ENCODE data around the gene CASZ1.

CASZ1 gene

GRCh38 chr1:10616696-10617095, 179.8 kb downstream of the CASZ1 start:
- DNase-seq (ENCODE audit: insufficient read length, low spot score) (no peak), FAIRE-seq (no peak)

DNA sequence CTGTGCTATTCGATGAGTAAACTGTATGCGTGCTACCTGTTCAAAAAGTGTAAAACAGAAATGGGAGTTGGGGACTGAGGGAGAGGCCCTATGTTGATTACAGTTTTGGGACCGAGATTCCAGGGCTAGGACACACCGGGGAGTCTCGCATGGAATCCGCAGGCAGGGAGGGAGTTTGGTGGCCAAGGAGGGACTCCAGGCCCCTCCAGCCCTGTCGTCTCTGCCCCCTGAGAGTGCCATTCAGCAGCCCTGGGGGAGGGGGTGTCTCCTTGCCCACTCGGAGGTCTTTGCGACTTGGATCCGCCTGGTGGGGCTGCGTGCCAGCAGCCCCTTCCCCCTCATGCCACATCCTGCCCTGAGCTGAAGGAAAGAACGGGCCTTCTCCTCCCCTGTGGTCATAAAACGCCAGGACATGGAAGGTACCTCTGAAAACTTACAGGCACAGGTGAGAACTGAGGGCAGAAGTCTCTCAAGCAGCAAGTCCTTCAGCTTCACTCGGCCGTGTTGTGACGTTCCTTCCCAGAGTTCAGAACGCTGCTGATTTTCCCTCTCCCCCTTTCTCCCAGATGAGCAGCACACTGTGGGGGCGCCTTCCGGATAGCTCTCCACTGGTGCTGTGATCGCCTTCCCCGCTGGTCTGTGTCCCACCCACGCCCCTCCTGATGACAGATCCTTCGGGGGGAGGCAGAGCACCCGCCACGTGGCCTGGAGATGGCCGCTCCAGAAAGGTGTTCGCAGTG, 180.3 kb downstream of the CASZ1 start:
- DNase-seq (ENCODE audit: insufficient read length, low spot score) (no peak), FAIRE-seq (no peak)

DNA sequence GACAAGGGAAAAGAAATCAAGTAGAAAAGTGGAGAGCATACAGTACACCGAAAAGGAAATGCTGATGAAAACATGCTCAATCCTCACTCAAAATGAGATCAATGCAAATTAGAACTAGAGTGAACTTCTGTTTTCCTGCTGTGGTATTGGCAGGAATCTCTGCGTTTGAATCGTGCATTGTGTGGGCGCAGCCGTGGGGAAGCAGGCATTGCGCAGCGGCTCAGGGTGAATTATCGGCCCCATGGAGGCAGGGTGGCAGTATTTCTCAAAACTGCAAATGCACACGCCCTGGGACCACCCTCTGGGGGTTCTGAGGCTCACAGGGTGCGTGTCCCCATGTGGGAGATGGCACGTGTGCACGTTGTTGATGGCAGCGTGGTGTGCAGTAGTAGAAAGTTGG, 181.1 kb downstream of the CASZ1 start:
- DNase-seq (ENCODE audit: insufficient read length, low spot score): no peak
- no peak for FAIRE-seq

DNA sequence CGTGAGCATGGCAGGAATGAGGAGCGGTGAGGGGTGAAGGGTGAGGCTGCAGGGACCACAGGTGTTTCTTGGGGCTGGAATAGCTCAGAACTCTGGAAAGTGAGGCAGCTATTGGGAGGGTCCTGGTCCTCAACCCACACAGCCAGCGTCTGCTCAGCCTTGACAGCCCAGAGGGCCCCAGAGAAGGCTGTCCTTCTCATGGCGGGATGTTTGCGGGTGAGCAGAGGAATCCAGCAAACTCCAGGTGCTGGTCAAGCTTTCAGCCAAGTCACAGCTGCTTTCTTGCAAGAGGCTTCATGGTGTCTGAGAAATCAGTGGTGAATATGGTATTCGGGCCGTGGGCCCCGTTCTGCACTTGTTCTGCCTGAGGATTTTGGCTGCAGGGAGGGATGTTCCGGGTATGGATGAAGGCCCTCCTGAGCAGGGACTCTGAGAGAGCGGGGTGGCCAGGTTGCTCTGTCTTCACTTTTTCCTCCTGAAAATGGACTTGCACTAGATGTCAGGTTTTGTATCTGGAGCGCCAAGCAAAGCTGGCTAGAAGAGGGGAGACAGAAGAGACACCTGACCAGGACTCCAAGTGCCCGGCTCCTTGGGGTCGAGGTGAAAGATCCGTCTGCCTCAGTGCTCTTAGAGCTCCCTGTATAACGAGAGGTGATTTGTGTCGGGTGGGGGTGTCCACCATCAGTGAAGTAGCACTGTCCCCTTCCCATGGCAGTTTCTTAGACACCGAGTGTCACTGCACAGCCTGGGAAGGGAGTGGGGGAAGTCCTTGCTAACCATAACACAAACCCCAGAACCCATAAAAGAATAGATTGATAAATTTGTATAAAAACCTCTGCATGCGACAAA, 181.8 kb downstream of the CASZ1 start:
- no peak for DNase-seq (ENCODE audit: insufficient read length, low spot score)
- FAIRE-seq: no peak

GRCh38 chr1:10613861-10614260, 182.6 kb downstream of the CASZ1 start:
- DNase-seq (ENCODE audit: insufficient read length, low spot score) (no peak), FAIRE-seq (no peak)

- no peak for DNase-seq (ENCODE audit: insufficient read length, low spot score)
- FAIRE-seq: no peak
Observed at GRCh38 chr1:10613340-10613739, 183.1 kb downstream of the CASZ1 start.

DNA sequence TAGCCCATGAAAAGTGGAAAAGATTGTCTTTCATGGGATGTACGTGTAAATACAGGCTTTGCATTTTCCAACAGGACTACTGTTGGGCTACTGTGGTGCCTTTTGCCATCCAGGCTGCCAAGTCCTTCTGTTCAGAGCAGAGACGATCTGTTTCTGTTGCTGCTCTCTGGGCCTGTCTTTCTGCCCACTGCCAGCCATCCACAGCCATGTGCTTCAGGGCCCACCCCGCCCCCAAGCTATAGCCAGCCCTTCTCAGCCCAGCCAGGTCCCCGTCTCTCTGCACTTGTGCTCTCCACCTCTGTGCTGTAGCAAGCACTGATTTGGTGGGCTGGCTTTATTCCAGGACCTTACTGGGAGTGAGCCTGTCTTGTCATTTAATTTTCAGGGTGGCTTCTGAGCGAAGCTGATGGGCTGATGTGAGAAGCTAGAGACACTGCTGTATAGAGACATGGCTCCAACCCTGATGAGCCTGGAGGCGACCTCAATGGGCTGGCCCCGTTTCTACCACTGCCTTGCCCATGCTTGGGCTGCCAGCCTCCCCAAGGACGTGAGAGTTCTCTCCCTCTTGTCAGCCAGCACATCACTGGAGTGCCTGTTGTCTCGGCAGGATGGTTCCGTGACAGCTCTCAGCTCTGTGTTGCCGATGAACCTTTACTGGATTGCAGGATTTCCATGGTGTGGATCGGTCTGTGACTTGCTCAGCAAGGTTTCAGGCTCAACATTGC, 183.8 kb downstream of the CASZ1 start:
- no peak for DNase-seq (ENCODE audit: insufficient read length, low spot score)
- no peak for FAIRE-seq

- DNase-seq (ENCODE audit: insufficient read length, low spot score) (no peak), FAIRE-seq (no peak)
Observed at GRCh38 chr1:10610901-10611600, 185.4 kb downstream of the CASZ1 start.

GRCh38 chr1:10608690-10609089, 187.8 kb downstream of the CASZ1 start:
- no peak for DNase-seq (ENCODE audit: insufficient read length, low spot score)
- no peak for FAIRE-seq

DNA sequence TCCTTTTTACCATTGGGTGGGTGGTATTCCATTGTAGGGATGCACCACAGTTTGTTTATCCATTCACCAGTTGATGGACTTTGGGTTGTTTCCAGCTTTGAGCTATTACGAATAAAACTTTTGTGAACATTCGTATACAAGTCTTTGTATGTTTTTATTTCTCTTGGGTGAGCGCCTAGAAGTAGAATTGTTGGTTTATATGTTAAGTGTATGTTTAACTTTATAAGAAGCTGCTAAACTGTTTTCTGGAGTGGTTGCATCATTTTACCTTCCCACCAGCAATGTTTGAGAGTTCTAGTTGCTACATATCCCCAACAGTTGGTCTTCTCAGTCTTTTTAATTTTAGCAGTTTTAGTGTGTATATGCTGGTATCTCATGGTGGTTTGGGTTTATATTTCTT, 189.2 kb downstream of the CASZ1 start:
- FAIRE-seq (no peak), DNase-seq (ENCODE audit: insufficient read length, low spot score) (no peak)

GRCh38 chr1:10606064-10606463, 190.4 kb downstream of the CASZ1 start:
- no peak for FAIRE-seq
- no peak for DNase-seq (ENCODE audit: insufficient read length, low spot score)

DNA sequence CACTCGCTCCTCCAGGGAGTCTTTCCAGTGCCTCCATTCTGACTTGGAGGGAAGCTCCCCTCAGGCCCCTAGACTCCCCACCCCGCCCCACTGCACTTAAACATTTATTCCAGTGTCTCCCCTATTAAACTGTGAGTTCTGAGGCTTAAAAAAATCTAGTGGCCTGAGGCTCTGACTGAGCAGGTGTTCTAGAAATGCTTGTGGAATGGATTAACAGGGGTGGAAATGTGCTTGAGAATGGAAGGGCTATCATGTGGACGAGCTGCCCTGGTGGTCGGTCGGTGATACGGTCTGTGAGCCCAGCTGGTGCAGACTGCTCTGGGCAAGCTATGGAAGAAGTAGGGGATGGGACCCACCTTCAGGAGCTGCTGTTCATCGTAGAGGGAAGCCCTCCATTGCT, 191.5 kb downstream of the CASZ1 start:
- FAIRE-seq: no peak
- DNase-seq (ENCODE audit: insufficient read length, low spot score): no peak

DNA sequence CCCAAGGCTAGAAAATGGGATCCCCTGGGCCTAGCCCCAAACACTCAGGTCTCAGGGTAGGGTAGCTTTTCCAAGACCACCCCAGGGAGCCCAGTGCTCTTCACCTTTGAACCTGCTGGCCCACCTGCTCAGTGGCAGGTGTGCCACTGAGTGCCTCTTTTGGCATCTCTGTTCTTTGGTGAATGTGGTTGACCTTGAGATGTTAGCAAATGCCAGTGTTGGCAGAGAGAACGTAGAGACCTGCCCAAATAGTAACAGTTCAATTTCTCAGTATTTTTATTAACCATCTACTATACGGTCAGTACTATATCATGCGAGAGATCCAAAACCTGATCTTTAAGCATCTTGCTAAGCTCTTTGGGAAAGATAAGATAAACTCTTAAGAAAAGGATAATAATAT, 193.5 kb downstream of the CASZ1 start:
- DNase-seq (ENCODE audit: insufficient read length, low spot score): no peak
- FAIRE-seq: no peak

DNA sequence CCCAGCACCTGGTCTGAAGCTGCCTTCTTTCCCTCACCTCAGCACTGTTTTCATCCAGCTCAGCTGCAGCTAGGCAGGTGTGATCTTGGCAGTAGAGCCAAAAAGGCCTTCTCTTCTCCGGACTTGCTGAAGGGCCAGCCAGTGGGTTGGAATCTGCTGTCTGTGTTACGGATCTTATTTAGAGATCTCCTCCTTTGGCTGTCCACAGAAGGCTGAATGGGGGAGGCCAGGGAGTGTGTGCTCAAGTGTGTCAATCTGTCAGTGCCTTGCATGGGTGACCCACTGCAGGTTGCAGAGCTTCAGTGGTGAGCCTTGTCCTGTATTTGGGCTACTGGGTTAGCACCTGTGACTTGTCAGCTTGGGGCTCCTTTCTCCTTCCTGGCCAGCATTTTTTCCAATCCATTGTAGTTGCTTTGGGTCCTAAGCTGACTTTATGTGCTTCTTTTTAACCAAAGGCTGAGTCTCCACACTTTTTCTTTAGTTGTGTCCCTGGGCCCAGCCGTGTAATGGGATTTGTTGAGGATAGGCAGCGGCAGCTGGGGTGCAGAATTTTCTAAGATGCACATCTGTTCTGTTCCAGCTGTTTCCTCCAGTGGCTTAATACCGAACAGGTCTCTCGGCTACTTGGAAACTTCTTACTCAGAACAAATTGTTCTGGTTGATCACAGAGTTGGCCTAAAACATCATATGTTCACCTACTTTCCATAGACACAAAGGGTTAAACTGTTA, 194.9 kb downstream of the CASZ1 start:
- DNase-seq (ENCODE audit: insufficient read length, low spot score): no peak
- FAIRE-seq: no peak

- DNase-seq (ENCODE audit: insufficient read length, low spot score): peak; percentile 31
- FAIRE-seq: no peak
Observed at GRCh38 chr1:10599194-10599861, 197.1 kb downstream of the CASZ1 start.

GRCh38 chr1:10598389-10598702, 198.1 kb downstream of the CASZ1 start:
- DNase-seq (ENCODE audit: insufficient read length, low spot score) (no peak), FAIRE-seq (no peak)

DNA sequence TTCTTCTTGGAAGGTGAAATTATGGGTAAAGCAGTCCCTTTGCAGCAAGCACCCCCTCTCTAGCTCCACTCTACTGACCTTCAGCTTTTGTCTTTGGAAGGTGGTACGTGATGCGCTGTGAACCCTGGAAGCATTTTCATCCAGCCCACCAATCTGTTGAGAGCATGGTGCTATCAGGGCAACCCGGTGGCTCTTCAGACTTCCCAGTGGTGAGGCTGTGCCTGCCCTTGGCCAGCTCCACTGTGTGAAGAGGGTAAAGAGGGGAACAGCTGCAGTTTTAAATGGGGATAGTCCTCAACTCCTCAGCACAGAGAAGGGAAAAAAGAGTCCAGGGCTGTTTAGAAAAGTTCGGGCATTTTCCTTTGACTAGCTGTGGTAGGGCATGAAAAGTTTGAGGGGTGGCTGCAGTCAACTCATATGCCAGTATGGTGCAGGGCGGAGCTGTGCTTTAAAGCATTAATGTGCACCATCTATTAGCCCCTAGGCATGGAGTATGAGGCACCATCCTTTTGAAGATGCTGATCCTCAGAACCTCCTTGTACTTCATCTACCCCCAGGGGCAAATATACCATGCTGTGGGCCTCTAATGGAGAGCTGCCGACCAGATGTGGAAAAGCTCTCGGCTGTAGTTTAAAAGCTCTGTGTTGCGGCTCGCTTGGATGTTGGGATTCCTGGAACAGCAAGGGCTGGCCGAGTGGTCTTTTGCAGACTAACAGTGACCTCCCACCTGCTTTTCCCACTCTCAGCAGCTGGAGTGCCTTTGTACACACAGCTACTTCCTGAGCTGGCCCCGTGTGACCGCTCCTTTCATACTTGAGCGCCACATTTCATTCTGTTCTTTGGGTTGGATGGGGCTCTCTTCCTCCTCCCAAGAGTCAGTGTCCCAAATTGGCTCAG, 198.7 kb downstream of the CASZ1 start:
- no peak for DNase-seq (ENCODE audit: insufficient read length, low spot score)
- FAIRE-seq: no peak

DNA sequence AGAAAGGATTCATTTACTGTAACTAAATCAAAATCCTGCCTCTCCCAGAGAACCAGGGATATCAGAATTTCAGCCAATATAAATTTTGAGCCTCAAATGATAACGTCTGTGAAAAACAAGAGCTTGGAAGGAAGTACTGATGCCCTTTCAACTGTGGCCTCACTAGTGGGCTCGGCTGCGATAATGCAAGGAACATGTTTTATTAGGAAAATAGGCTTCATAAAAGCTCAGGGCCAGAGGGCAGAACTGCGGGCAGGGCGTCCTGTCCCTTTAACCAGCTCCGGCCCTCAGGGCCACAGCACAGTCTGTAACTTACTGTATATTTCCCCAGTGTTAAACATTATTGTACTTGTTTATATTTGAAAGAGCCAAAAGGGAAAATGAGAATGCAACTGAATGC, 199.7 kb downstream of the CASZ1 start:
- no peak for FAIRE-seq

More for the DNA sequence above, 199.7 kb downstream of the CASZ1 start:
- no peak for DNase-seq (ENCODE audit: insufficient read length, low spot score)

All from HTR-8/SVneo (cell line).